Ishikawa (cell line): ENCODE data around the gene MYH13.

ENCODE experiments used
- CEBPB ChIP-seq: IDR thresholded peaks from 2 replicates; pipeline ENCODE4 v1.6.1; 2012
- CREB1 ChIP-seq: IDR thresholded peaks from 2 replicates; pipeline ENCODE4 v1.6.1; 2012; ENCODE audit warnings: low read depth
- EGR1 ChIP-seq: IDR thresholded peaks from 2 replicates; pipeline ENCODE4 v1.6.1; 2012
- EP300 ChIP-seq: IDR thresholded peaks from 2 replicates; pipeline ENCODE4 v1.6.1; 2012; ENCODE audit warnings: borderline replicate concordance
- FOXM1 ChIP-seq: IDR thresholded peaks from 2 replicates; pipeline ENCODE4 v1.6.1; 2012; ENCODE audit warnings: low read depth, borderline replicate concordance
- NFIC ChIP-seq: IDR thresholded peaks from 2 replicates; pipeline ENCODE4 v1.6.1; 2012
- TAF1 ChIP-seq: IDR thresholded peaks from 2 replicates; pipeline ENCODE4 v1.6.1; 2012; ENCODE audit warnings: low read depth, mild to moderate bottlenecking
- TCF12 ChIP-seq: IDR thresholded peaks from 2 replicates; pipeline ENCODE4 v1.6.1; 2012; ENCODE audit warnings: low read depth
- TEAD4 ChIP-seq: IDR thresholded peaks from 2 replicates; pipeline ENCODE4 v1.6.1; 2012
- YY1 ChIP-seq: IDR thresholded peaks from 2 replicates; pipeline ENCODE4 v1.6.1; 2012; ENCODE audit warnings: low read depth
- ZBTB7A ChIP-seq: IDR thresholded peaks from 2 replicates; pipeline ENCODE4 v1.6.1; 2012; ENCODE audit warnings: low read depth
- TF ChIP-seq, protein P1 (sequence below): IDR thresholded peaks from 2 replicates; pipeline ENCODE4 v1.6.1; 2012; ENCODE audit warnings: low read depth, mild to moderate bottlenecking

- TF ChIP-seq ZBTB7A (no peak), EP300 (no peak), TCF12 (no peak), EGR1 (no peak), YY1 (no peak), TEAD4 (no peak), TAF1 (no peak), NFIC (no peak), CREB1 (no peak), FOXM1 (no peak), CEBPB (no peak)
- TF ChIP-seq, protein P1, sequence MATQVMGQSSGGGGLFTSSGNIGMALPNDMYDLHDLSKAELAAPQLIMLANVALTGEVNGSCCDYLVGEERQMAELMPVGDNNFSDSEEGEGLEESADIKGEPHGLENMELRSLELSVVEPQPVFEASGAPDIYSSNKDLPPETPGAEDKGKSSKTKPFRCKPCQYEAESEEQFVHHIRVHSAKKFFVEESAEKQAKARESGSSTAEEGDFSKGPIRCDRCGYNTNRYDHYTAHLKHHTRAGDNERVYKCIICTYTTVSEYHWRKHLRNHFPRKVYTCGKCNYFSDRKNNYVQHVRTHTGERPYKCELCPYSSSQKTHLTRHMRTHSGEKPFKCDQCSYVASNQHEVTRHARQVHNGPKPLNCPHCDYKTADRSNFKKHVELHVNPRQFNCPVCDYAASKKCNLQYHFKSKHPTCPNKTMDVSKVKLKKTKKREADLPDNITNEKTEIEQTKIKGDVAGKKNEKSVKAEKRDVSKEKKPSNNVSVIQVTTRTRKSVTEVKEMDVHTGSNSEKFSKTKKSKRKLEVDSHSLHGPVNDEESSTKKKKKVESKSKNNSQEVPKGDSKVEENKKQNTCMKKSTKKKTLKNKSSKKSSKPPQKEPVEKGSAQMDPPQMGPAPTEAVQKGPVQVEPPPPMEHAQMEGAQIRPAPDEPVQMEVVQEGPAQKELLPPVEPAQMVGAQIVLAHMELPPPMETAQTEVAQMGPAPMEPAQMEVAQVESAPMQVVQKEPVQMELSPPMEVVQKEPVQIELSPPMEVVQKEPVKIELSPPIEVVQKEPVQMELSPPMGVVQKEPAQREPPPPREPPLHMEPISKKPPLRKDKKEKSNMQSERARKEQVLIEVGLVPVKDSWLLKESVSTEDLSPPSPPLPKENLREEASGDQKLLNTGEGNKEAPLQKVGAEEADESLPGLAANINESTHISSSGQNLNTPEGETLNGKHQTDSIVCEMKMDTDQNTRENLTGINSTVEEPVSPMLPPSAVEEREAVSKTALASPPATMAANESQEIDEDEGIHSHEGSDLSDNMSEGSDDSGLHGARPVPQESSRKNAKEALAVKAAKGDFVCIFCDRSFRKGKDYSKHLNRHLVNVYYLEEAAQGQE: no peak
Observed at GRCh38 chr17:10372906-10373305, at the start of gene MYH13.
